HepG2 (cell line): ENCODE data around the gene TESK1. TPM values are rescaled to one million over a fixed set of nuclear protein-coding genes. Genes with fewer than 3 reads are reported as not detected.

Experiments
- AGO1 ChIP-seq: fragments of 200-400 bp; formaldehyde crosslinking; IDR thresholded peaks from 2 replicates; pipeline ENCODE4 v1.6.1; 2017; ENCODE audit warnings: mild to moderate bottlenecking, low read depth, low read length, moderate library complexity; ENCODE audit not compliant: poor library complexity, severe bottlenecking
- CC2D1A ChIP-seq: sonication (generic); formaldehyde crosslinking; IDR thresholded peaks from 2 replicates; pipeline ENCODE4 v1.8.1; 2023; ENCODE audit warnings: mild to moderate bottlenecking, missing genetic modification reagents
- GMEB1 ChIP-seq: sonication (generic); formaldehyde crosslinking; IDR thresholded peaks from 2 replicates; pipeline ENCODE4 v1.5.1; 2020; ENCODE audit warnings: missing genetic modification reagents, mild to moderate bottlenecking, borderline replicate concordance
- HCFC1 ChIP-seq: fragments of 150-350 bp; IDR thresholded peaks from 2 replicates; pipeline ENCODE4 v1.6.1; 2014; ENCODE audit warnings: low read depth, low read length
- IKZF4 ChIP-seq: sonication (generic); formaldehyde crosslinking; IDR thresholded peaks from 2 replicates; pipeline ENCODE4 v1.5.1; 2020; ENCODE audit warnings: borderline replicate concordance, mild to moderate bottlenecking, low read depth, missing genetic modification reagents; ENCODE audit errors: not compliant biosample characterization
- IRF2 ChIP-seq: IDR thresholded peaks from 2 replicates; pipeline ENCODE4 v1.6.1; 2018; ENCODE audit warnings: missing genetic modification reagents, missing compliant biosample characterization
- KLF15 ChIP-seq: sonication (generic); formaldehyde crosslinking; IDR thresholded peaks from 2 replicates; pipeline ENCODE4 v1.8.1; 2023; ENCODE audit warnings: borderline replicate concordance, mild to moderate bottlenecking, inconsistent platforms, missing genetic modification reagents, mixed read lengths
- POLR2AphosphoS5 ChIP-seq: IDR thresholded peaks from 2 replicates; pipeline ENCODE4 v1.6.1; 2012; ENCODE audit warnings: low read depth, low read length
- RAD51 ChIP-seq: fragments of 450-650 bp; IDR thresholded peaks from 2 replicates; pipeline ENCODE4 v1.6.1; 2016; ENCODE audit warnings: borderline replicate concordance
- TBP ChIP-seq: sonication (generic); formaldehyde crosslinking; IDR thresholded peaks from 2 replicates; pipeline ENCODE4 v1.5.0; 2020; ENCODE audit warnings: missing genetic modification reagents
- TCF7L2 ChIP-seq: IDR thresholded peaks from 2 replicates; pipeline ENCODE4 v1.6.1; 2011; ENCODE audit warnings: mild to moderate bottlenecking, low read depth, low read length, moderate library complexity
- THAP8 ChIP-seq: sonication (generic); formaldehyde crosslinking; IDR thresholded peaks from 2 replicates; pipeline ENCODE4 v1.5.1; 2020; ENCODE audit warnings: missing genetic modification reagents, mild to moderate bottlenecking, borderline replicate concordance
- THAP9 ChIP-seq: sonication (generic); formaldehyde crosslinking; IDR thresholded peaks from 2 replicates; pipeline ENCODE4; 2020; ENCODE audit warnings: missing genetic modification reagents, mild to moderate bottlenecking, borderline replicate concordance
- ZFP36L2 ChIP-seq: sonication (generic); formaldehyde crosslinking; IDR thresholded peaks from 2 replicates; pipeline ENCODE4 v1.4.0; 2020; ENCODE audit warnings: missing genetic modification reagents
- ZNF343 ChIP-seq: sonication (generic); formaldehyde crosslinking; IDR thresholded peaks from 2 replicates; pipeline ENCODE4 v1.4.0; 2020; ENCODE audit warnings: mild to moderate bottlenecking, missing genetic modification reagents
- ZNF503 ChIP-seq: sonication (generic); formaldehyde crosslinking; IDR thresholded peaks from 2 replicates; pipeline ENCODE4 v1.4.0; 2020; ENCODE audit warnings: missing genetic modification reagents
- ZNF576 ChIP-seq: sonication (generic); formaldehyde crosslinking; IDR thresholded peaks from 2 replicates; pipeline ENCODE4 v1.4.0; 2020; ENCODE audit warnings: mild to moderate bottlenecking, missing genetic modification reagents
- ZNF607 ChIP-seq: sonication (generic); formaldehyde crosslinking; IDR thresholded peaks from 2 replicates; pipeline ENCODE4 v1.5.1; 2020; ENCODE audit warnings: missing genetic modification reagents, mild to moderate bottlenecking, borderline replicate concordance
- ZNF672 ChIP-seq: sonication (generic); formaldehyde crosslinking; IDR thresholded peaks from 2 replicates; pipeline ENCODE4 v1.8.1; 2022; ENCODE audit warnings: missing genetic modification reagents
- ZNF761 ChIP-seq: sonication (generic); formaldehyde crosslinking; conservative IDR thresholded peaks from 2 replicates; pipeline ENCODE4 v1.4.0; 2020; ENCODE audit warnings: mild to moderate bottlenecking, missing genetic modification reagents
- polyA plus RNA-seq, 8 experiments: library from polyadenylated mRNA; depleted of rRNA in 3 of 8; stranded (reverse) in 7 of 8; unstranded in 1 of 8; fragments of >200 nt; fragmentation: Illumina TruSeq in 4 of 8; extraction: Trizol in 4 of 8; gene quantifications; 2 replicates each; pipeline versions ENCODE4 v1.2.1 to v1.2.3, GENCODE V29; 2011 to 2016; ENCODE audit warnings: low read depth in 4 of 8, missing spikeins in 1 of 8, mixed read lengths in 1 of 8; ENCODE audit not compliant: insufficient read depth in 1 of 8
- total RNA-seq, 5 experiments: library from RNA; depleted of rRNA; stranded (reverse); fragments of >200 nt; fragmentation: Illumina TruSeq; extraction: Trizol; gene quantifications; 2 replicates each; pipeline ENCODE4 v1.2.3, GENCODE V29; 2016; ENCODE audit warnings: low read depth in 1 of 5

Gene TESK1
- total and polyA plus RNA-seq, 2 of the 13 experiments (the other 11 are each of a cell fraction or from before 2014, with no cell fraction given): 7.3 to 13.6 TPM

- TF ChIP-seq THAP8 (peak; percentile 91; the same call in 1 of the 2 replicates), ZNF343 (CRISPR knock-in tag) (peak; percentile 89), RAD51 (no peak; the same call in 1 of the 2 replicates), CC2D1A (CRISPR knock-in tag) (peak; percentile 99), ZNF761 (CRISPR knock-in tag) (peak; percentile 81; the same call in 1 of the 2 replicates), THAP9 (peak; percentile 77; the same call in 1 of the 2 replicates), ZFP36L2 (CRISPR knock-in tag) (no peak; the same call in 1 of the 2 replicates), GMEB1 (CRISPR knock-in tag) (peak; percentile 97), TBP (CRISPR knock-in tag) (peak; percentile 49; the same call in 1 of the 2 replicates), TCF7L2 (no peak), ZNF607 (CRISPR knock-in tag) (peak; percentile 98), ZNF672 (CRISPR knock-in tag) (0 out of 2 replicates have a peak, but pooled peaks have one; percentile 87), AGO1 (no peak), IKZF4 (CRISPR knock-in tag) (peak; percentile 78), POLR2AphosphoS5 (peak; percentile 71), IRF2 (CRISPR knock-in tag) (peak; percentile 78), HCFC1 (no peak), ZNF503 (CRISPR knock-in tag) (peak; percentile 85), KLF15 (peak; percentile 81; the same call in 1 of the 2 replicates), ZNF576 (CRISPR knock-in tag) (0 out of 2 replicates have a peak, but pooled peaks have one; percentile 25)
Observed at GRCh38 chr9:35657546-35658136, 52.6 kb downstream of the TESK1 start, which contains the start of gene RMRP (continued).
